Endothelial cell of umbilical vein (primary cell): ENCODE measurements around the gene ARSJ. TPM values are rescaled to one million over a fixed set of nuclear protein-coding genes. Genes with fewer than 3 reads are reported as not detected.
A peak's percentile ranks its signal among the peaks of the same experiment; 100 is the strongest.

Experiments
- BruUV-seq: library from RNA; stranded (reverse); fragments of 400-500 nt; replicated peaks from 2 replicates; lab custom pipeline; 2021; lab: Mats Ljungman, UMichigan
- CTCF ChIA-PET: fragments of 300-600, 350-600 bp; sonication (Branson Sonifier 250); formaldehyde crosslinking; loops from one replicate; lab custom pipeline; 2021; ENCODE audit warnings: antibody characterized with exemption, inconsistent platforms; lab: Charles Lee
- POLR2A ChIA-PET: fragments of 300-600, 350-600 bp; sonication (Branson Sonifier 250); formaldehyde crosslinking; loops from one replicate; lab custom pipeline; 2021; ENCODE audit warnings: antibody characterized with exemption, inconsistent platforms; lab: Charles Lee
- DNase-seq: peaks from one replicate; pipeline ENCODE4 v3.0.0-alpha.2; 2011; ENCODE audit warnings: low read depth, low spot score
- FAIRE-seq: peaks from 2 replicates; lab custom pipeline; 2011; peaks lifted over from hg19 to GRCh38; lab: Jason Lieb, UNC
- H2AFZ ChIP-seq: 2 replicates; pipeline ENCODE4 v1.6.0; 2012; ENCODE audit warnings: low read depth, low read length, control low read depth, inconsistent platforms
- H3K27ac ChIP-seq: 2 replicates; pipeline ENCODE4 v1.5.1; 2011; ENCODE audit warnings: low read depth, mild to moderate bottlenecking, control low read depth, low read length, moderate library complexity; ENCODE audit not compliant: insufficient read depth
- H3K27me3 ChIP-seq, 2 experiments: 2 replicates each; pipeline versions ENCODE4 v1.6.0 to v1.6.1; 2011; ENCODE audit warnings: low read length in 2 of 2, mixed read lengths in 1 of 2; ENCODE audit not compliant: control insufficient read depth in 2 of 2, insufficient read depth in 2 of 2
- H3K36me3 ChIP-seq, 2 experiments: 2 replicates in 1 of 2; 3 replicates in 1 of 2; pipeline ENCODE4 v1.5.1; 2011; ENCODE audit warnings: low read length in 2 of 2, mild to moderate bottlenecking in 1 of 2, moderate library complexity in 1 of 2; ENCODE audit not compliant: control insufficient read depth in 2 of 2, insufficient read depth in 2 of 2; ENCODE audit errors: extremely low read depth in 1 of 2
- H3K4me1 ChIP-seq: 3 replicates; pipeline ENCODE4 v1.5.1; 2011; ENCODE audit warnings: mild to moderate bottlenecking, low read length; ENCODE audit not compliant: control insufficient read depth, insufficient read depth; ENCODE audit errors: extremely low read depth
- H3K4me2 ChIP-seq: 2 replicates; pipeline ENCODE4 v1.6.1; 2011; ENCODE audit warnings: low read length, control low read depth, mixed read lengths; ENCODE audit not compliant: insufficient read depth
- H3K4me3 ChIP-seq, 3 experiments: fragments of 200-600 bp in 1 of 3; sonication (generic), shearing (Covaris generic) in 1 of 3; replicated peaks in 1 of 3; 2 replicates each; pipeline ENCODE4 v1.5.1; 2011 to 2016; ENCODE audit warnings: control low read depth in 3 of 3, low read length in 3 of 3, mild to moderate bottlenecking in 2 of 3, inconsistent platforms in 1 of 3, low read depth in 1 of 3, moderate library complexity in 1 of 3; ENCODE audit not compliant: insufficient read depth in 1 of 3
- H3K79me2 ChIP-seq: 2 replicates; pipeline ENCODE4 v1.6.0; 2012; ENCODE audit warnings: low read length, inconsistent platforms; ENCODE audit not compliant: control insufficient read depth, insufficient read depth
- H3K9ac ChIP-seq: replicated peaks from 2 replicates; pipeline ENCODE3; 2011; ENCODE audit warnings: low read length, control low read depth; ENCODE audit not compliant: insufficient read depth; ENCODE audit errors: extremely low read depth
- H3K9me1 ChIP-seq: replicated peaks from 3 replicates; pipeline ENCODE4 v1.6.0; 2011; ENCODE audit warnings: mild to moderate bottlenecking, low read length; ENCODE audit not compliant: control insufficient read depth, insufficient read depth; ENCODE audit errors: extremely low read depth
- H3K9me3 ChIP-seq: replicated peaks from 2 replicates; pipeline ENCODE4 v1.5.1; 2012; ENCODE audit warnings: low read length, inconsistent platforms; ENCODE audit not compliant: control insufficient read depth, insufficient read depth
- H4K20me1 ChIP-seq: replicated peaks from 2 replicates; pipeline ENCODE3; 2011; ENCODE audit warnings: mild to moderate bottlenecking, low read length; ENCODE audit not compliant: control insufficient read depth, insufficient read depth; ENCODE audit errors: extremely low read depth
- CTCF ChIP-seq, 2 donors: IDR thresholded peaks; 1 replicate in 1 of 2; 2 replicates in 1 of 2; pipeline ENCODE4 v1.5.1; 2011; ENCODE audit warnings: low read length in 2 of 2, mild to moderate bottlenecking in 2 of 2, moderate library complexity in 2 of 2, control low read depth in 1 of 2, inconsistent platforms in 1 of 2, low read depth in 1 of 2; ENCODE audit not compliant: insufficient read depth in 1 of 2; ENCODE audit errors: extremely low read depth in 1 of 2
- EZH2 ChIP-seq: IDR thresholded peaks from 2 replicates; pipeline ENCODE4 v1.6.1; 2012; ENCODE audit warnings: borderline replicate concordance, low read depth, mild to moderate bottlenecking, moderate library complexity, low read length, inconsistent platforms; ENCODE audit not compliant: severe bottlenecking
- FOS ChIP-seq: IDR thresholded peaks from 2 replicates; pipeline ENCODE4 v1.6.1; 2011; ENCODE audit warnings: mild to moderate bottlenecking, low read length, moderate library complexity, borderline replicate concordance; ENCODE audit not compliant: insufficient read depth
- GATA2 ChIP-seq: IDR thresholded peaks from 2 replicates; pipeline ENCODE4 v1.7.0; 2011; ENCODE audit warnings: low read depth, mild to moderate bottlenecking, moderate library complexity, mixed read lengths, low read length; ENCODE audit not compliant: insufficient read length, insufficient read depth
- JUN ChIP-seq: IDR thresholded peaks from 2 replicates; pipeline ENCODE4 v1.6.1; 2011; ENCODE audit warnings: borderline replicate concordance, low read depth; ENCODE audit not compliant: insufficient read length, insufficient read depth
- MAX ChIP-seq: IDR thresholded peaks from 2 replicates; pipeline ENCODE4 v1.6.1; 2011; ENCODE audit not compliant: insufficient read depth, insufficient read length
- MYC ChIP-seq: IDR thresholded peaks from one replicate; pipeline ENCODE4 v1.6.1; 2011; ENCODE audit warnings: mild to moderate bottlenecking, low read depth, low read length
- POLR2A ChIP-seq: IDR thresholded peaks from 2 replicates; pipeline ENCODE4 v1.6.1; 2012; ENCODE audit warnings: low read depth, mild to moderate bottlenecking, control low read depth, low read length
- POLR2AphosphoS5 ChIP-seq: IDR thresholded peaks from 2 replicates; pipeline ENCODE4 v1.6.1; 2012; ENCODE audit warnings: low read depth, mild to moderate bottlenecking, control low read depth, low read length, moderate library complexity; ENCODE audit not compliant: insufficient read depth
- dilution Hi-C: fragments of 300-500 bp; cut with MboI; formaldehyde crosslinking; loops from one replicate; pipeline ENCODE4 v1.15.0; 2019; ENCODE audit warnings: low sequenced_read_pairs; ENCODE audit not compliant: extremely low pct_ligation_motif_present
- intact Hi-C: fragments of 100-400 bp; cut with micrococcal nuclease; formaldehyde crosslinking; loops from one replicate; pipeline ENCODE4 v1.10.0; 2022
- polyA plus RNA-seq, 4 experiments: library from polyadenylated mRNA; depleted of rRNA in 3 of 4; stranded (reverse) in 3 of 4; unstranded in 1 of 4; fragments of >200 nt; gene quantifications; 2 replicates each; pipeline versions ENCODE4 v1.2.1 to v1.2.3, GENCODE V29; 2011 to 2012; ENCODE audit warnings: missing spikeins in 1 of 4
- total RNA-seq: library from RNA; stranded (reverse); gene quantifications from 2 replicates; pipeline ENCODE4 v1.2.3, GENCODE V29; 2021

ARSJ gene
- total and polyA plus RNA-seq, 2 donors (not counting 3 experiments of a cell fraction or from before 2014, with no cell fraction given) = 21.9 to 50.0 TPM

- no peak overlapping the region for H3K9ac ChIP-seq
- no peak overlapping the region for H3K4me2 ChIP-seq
- peak; percentile 64 to 72 for TF ChIP-seq CTCF (IDR thresholded peaks at IDR 0.05; ENCODE audit: extremely low read depth in 1 of 2, insufficient read depth in 1 of 2, low read depth in 1 of 2, low read length in 2 of 2)
- TF ChIP-seq MYC = no peak
- H3K9me3 ChIP-seq = no peaks in the 10 kb centered on the region
- H3K27ac ChIP-seq = no peak overlapping the region
- ChIA-PET POLR2A (no interaction called here), CTCF (interaction anchor here (0.7 to 5.6 kb wide), 18 partner anchors 17 to 558 kb away, joined by 3 to 62 read pairs (median 5); partner anchors contain the start of gene ARSJ)
- no peak overlapping the region for H2AFZ ChIP-seq
- DNase-seq = peak; percentile 78
- BruUV-seq = no TSS peak
- intact Hi-C loops = loop anchor here (1.0 to 10.0 kb wide), 7 partner anchors 119 to 742 kb away; no protein-coding TSS in a partner anchor
- no peaks in the 10 kb centered on the region for H3K9me1 ChIP-seq
- no peaks in the 10 kb centered on the region for H3K27me3 ChIP-seq
- dilution Hi-C loops = no loop called here
- no peaks in the 10 kb centered on the region for H4K20me1 ChIP-seq
- H3K4me3 ChIP-seq = no peak overlapping the region
- peaks cover 87% of the 10 kb centered on the region for H3K79me2 ChIP-seq
- H3K36me3 ChIP-seq = peaks cover 0 to 18% of the 10 kb centered on the region in 2 experiments
- H3K4me1 ChIP-seq = peaks cover 20% of the 10 kb centered on the region
- peak; percentile 75 for FAIRE-seq
These were observed 26.9 kb downstream of the ARSJ start for GRCh38 chr4:113952452-113953029.

GRCh38 chr4:113951263-113951662 is 28.2 kb downstream of the ARSJ start:
- no peak overlapping the region for H3K27ac ChIP-seq
- no peak for TF ChIP-seq GATA2
- no peak for TF ChIP-seq POLR2A
- no peak for TF ChIP-seq CTCF (IDR thresholded peaks at IDR 0.05; ENCODE audit: extremely low read depth in 1 of 2, insufficient read depth in 1 of 2, low read depth in 1 of 2, low read length in 2 of 2)
- TF ChIP-seq JUN = no peak
- TF ChIP-seq MAX = no peak
- no peak for TF ChIP-seq POLR2AphosphoS5
- TF ChIP-seq EZH2 = no peak
- no peak for TF ChIP-seq MYC
- no peak for TF ChIP-seq FOS
- no peaks in the 10 kb centered on the region for H4K20me1 ChIP-seq
- H3K4me1 ChIP-seq = peaks cover 20% of the 10 kb centered on the region
- no peak for FAIRE-seq
- ChIA-PET POLR2A (interaction anchor here (1.4 kb wide), 1 partner anchor 8 kb away, joined by 3 read pairs; no protein-coding TSS in a partner anchor), CTCF (interaction anchor here (1.0 to 5.6 kb wide), 9 partner anchors 8 to 557 kb away, joined by 3 to 62 read pairs (median 12); no protein-coding TSS in a partner anchor)
- H3K9ac ChIP-seq = no peak overlapping the region
- no peaks in the 10 kb centered on the region for H3K27me3 ChIP-seq
- H3K9me3 ChIP-seq = no peaks in the 10 kb centered on the region
- H3K4me2 ChIP-seq = no peak overlapping the region
- H3K4me3 ChIP-seq = no peak overlapping the region
- dilution Hi-C loops = no loop called here
- H3K9me1 ChIP-seq = no peaks in the 10 kb centered on the region
- intact Hi-C loops = loop anchor here (5.0 to 10.0 kb wide), 2 partner anchors 674 to 744 kb away; no protein-coding TSS in a partner anchor
- H2AFZ ChIP-seq = no peak overlapping the region
- peaks cover 0 to 12% of the 10 kb centered on the region in 2 experiments for H3K36me3 ChIP-seq
- DNase-seq = no peak
- BruUV-seq = no TSS peak
- peaks cover 83% of the 10 kb centered on the region for H3K79me2 ChIP-seq
